ENCODE measurements around the gene SETBP1. TPM values are rescaled to one million over a fixed set of nuclear protein-coding genes. Genes with fewer than 3 reads are reported as not detected.
"Not testable (repeated sequence)": the region's sequence is repeated elsewhere in the genome, so short reads cannot be mapped to it uniquely, and the experiment has no call there.

The SETBP1 gene
- total RNA-seq, 1 experiment from 2014 or later = 11.9 TPM

DNA sequence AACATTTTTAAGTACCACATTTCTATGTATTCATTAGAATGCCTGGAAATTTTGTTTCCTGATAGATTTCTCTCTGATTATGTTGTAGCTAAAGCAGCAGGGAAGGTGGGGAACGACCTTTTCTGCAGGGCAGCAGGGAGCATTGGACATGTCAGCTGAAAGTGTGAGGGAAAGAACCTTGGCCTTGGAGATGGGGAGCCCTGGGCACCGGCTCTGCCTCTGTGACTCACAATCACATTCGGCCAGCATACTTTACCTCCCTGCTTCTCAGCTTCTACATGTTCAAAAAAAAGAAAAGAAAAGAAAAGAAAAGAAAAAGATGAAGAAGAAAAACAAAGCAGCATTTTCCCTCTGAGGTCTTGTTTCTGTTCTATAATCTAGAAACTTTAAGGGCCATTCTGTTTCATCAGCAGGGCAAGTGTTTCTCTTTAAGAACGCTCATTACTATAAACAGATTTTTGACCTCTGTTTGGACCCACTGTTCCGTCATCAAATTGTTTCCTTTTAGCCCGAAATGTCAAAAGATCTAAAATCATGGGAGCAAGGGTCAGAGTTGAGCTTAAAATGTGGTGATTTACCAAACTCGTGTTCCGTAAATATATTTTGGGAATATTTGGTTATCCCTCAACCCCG lies 27.9 kb downstream of the SETBP1 start:
- Histone ChIP-seq H3K4me3 (no peak overlapping the region), H3K9me3 (replicated peaks) (no peaks in the 10 kb centered on the region), H3K36me3 (peaks cover 2% of the 10 kb centered on the region; the same call in 1 of the 2 replicates), H3K4me1 (no peaks in the 10 kb centered on the region), H3K27ac (no peak overlapping the region), H3K27me3 (no peaks in the 10 kb centered on the region)
- DNase-seq = no peak

DNA sequence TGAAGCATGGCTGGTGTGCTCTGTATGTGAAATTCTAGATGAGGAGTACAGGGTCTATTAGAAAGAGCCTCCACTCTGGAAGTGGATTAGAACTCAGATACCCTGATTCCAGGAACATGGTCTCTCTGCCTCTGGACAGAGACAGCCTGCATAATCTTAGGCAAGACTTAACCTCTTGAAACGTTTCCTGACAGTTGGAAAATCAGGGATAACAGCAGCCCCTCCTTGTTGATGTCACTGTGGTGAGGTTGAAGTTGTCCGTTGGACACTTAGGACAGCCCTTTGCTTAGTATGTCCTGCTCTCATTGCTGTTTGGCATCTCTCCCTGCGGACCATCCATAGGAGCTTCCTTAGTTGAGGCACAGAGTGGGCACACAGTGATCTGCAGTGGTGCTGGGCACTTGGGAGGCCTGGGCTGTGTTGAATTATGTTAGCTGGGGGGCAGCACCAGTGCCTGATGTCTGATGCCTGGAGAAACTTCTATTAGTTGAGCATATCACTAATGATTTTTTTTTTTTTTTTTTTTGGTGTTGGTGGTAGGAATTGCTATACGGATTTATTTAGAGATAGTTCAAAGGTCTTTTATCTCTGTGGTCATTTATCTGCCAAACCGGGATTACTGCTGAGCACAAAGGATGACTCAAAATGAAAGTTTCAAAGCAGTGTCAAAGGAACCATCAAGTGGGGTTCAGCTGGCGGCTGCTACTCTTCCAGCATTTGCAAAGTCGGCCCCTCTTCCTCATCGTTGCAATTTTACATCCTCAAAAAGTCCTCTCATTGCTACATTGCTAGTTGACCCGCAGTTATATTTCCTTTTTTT lies 28.8 kb downstream of the SETBP1 start:
- Histone ChIP-seq H3K36me3 (peaks cover 2% of the 10 kb centered on the region; the same call in 1 of the 2 replicates), H3K27ac (no peak overlapping the region), H3K4me3 (no peak overlapping the region), H3K4me1 (peaks cover 2% of the 10 kb centered on the region; the same call in 1 of the 2 replicates), H3K27me3 (no peaks in the 10 kb centered on the region), H3K9me3 (replicated peaks) (no peaks in the 10 kb centered on the region)
- DNase-seq = no peak

DNA sequence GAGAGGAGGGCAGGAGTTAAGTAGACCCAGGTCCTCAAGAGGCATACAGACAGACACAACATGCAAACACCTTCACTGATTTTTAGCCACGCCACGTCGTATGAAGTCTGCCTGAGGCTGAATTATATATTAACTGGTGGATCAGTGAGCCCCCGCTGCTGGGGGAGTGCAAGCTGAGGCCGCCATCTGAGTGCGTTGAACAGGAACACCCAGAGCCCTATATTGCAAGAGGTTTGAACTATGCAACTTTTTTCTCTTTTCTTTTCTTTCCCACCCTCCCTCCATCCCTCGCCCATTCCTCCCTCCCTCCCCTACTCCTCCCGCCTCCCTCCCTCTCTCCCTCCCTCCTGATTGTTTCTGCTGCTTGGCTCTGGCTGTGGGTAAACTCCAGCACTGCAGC lies 30.2 kb downstream of the SETBP1 start:
- no peak overlapping the region for H3K4me3 ChIP-seq
- no peaks in the 10 kb centered on the region for H3K9me3 ChIP-seq (replicated peaks)
- peaks cover 16% of the 10 kb centered on the region for H3K4me1 ChIP-seq
- H3K27ac ChIP-seq = no peak overlapping the region
- peaks cover 2% of the 10 kb centered on the region; the same call in 1 of the 2 replicates for H3K36me3 ChIP-seq
- no peak for DNase-seq
- H3K27me3 ChIP-seq = no peaks in the 10 kb centered on the region

DNA sequence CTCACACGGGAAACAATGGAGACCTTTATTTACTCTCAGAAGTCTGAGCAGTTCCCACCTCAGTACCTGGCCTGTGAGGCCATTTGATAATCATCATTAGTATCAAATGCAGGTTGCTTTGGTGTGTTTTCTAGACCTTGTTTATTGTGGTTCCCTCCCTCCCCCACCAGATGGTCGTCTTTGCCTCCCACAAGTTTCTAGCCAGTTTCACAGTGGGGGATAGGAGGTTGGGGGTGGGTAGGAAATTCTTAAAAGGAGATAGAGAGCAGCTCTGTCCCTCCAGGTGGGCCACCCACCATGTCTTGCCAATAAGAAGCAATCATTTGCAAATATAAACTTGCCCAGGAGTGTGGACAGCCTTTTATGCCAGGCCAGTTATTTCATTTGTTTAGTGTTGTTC lies 31.3 kb downstream of the SETBP1 start:
- DNase-seq = no peak

DNA sequence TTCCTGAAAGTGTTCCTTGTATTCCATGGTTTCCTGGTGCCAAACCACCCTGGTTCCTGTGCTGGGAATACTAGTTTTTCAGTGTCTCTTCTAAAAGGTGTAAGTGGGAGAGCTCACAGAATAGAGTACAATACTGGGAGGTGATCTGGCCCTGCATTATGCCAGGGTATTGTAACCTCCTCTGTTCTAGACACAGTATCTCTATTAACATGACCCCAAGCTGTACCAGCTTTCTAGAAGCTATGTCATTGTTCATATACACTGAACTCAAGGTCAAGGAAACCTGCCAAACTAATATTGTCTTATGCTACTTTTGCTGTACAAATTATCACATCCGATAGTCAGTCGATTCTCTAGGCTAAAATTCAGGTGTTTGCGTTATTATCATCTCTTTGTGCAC lies 32.7 kb downstream of the SETBP1 start:
- no peaks in the 10 kb centered on the region for H3K9me3 ChIP-seq (replicated peaks)
- H3K4me3 ChIP-seq = no peak overlapping the region
- peaks cover 23% of the 10 kb centered on the region for H3K4me1 ChIP-seq

More for the DNA sequence above, 31.3 kb downstream of the SETBP1 start:
- no peaks in the 10 kb centered on the region for H3K9me3 ChIP-seq (replicated peaks)
- no peak overlapping the region for H3K4me3 ChIP-seq
- H3K4me1 ChIP-seq = peaks cover 23% of the 10 kb centered on the region
- H3K36me3 ChIP-seq = peaks cover 2% of the 10 kb centered on the region; the same call in 1 of the 2 replicates
- no peak overlapping the region for H3K27ac ChIP-seq
- H3K27me3 ChIP-seq = no peaks in the 10 kb centered on the region

DNA sequence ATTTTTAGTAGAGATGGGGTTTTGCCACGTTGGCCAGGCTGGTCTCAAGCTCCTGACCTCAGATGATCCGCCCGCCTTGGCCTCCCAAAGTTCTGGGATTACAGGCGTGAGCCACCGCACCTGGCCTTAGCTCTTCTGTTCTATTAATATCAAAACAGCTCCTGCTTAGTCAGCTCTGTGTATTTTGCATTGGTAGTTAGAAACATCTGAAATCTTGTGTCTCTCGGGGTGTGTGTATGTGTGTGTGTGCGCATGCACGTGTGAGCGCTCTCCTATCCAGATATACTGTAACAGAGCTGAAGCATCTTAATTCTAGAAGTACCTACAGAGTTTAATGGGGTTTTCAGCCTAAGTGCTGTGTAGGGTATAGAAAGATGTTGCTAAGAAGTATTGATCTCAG lies 33.7 kb downstream of the SETBP1 start:
- no peak overlapping the region for H3K4me3 ChIP-seq
- no peaks in the 10 kb centered on the region for H3K36me3 ChIP-seq
- no peaks in the 10 kb centered on the region for H3K9me3 ChIP-seq (replicated peaks)
- peaks cover 23% of the 10 kb centered on the region for H3K4me1 ChIP-seq
- DNase-seq = no peak
- H3K27ac ChIP-seq = no peak overlapping the region
- H3K27me3 ChIP-seq = no peaks in the 10 kb centered on the region

More for the DNA sequence above, 32.7 kb downstream of the SETBP1 start:
- H3K27me3 ChIP-seq = no peaks in the 10 kb centered on the region
- no peak overlapping the region for H3K27ac ChIP-seq
- DNase-seq = no peak
- H3K36me3 ChIP-seq = no peaks in the 10 kb centered on the region

DNA sequence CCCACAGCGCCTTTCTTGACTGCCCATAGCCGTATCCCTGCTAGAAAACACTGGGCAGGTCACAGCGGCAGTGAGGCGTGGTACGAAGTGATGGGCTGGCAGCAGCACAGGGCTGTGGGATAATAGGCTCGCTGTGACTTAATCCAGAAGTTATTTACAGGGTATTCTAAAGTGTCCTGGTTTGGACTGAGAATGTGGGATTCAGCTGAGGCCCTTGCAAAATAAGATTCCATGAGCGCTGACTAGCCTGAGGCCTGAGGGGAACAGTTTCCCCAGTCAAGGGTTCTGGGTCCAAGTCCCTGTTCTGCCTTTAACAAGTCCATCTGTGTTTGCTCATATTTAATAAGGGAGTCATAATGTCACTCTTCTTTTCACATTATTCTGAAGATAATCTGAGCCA lies 34.6 kb downstream of the SETBP1 start:
- Histone ChIP-seq H3K27me3 (no peaks in the 10 kb centered on the region), H3K9me3 (replicated peaks) (no peaks in the 10 kb centered on the region), H3K36me3 (no peaks in the 10 kb centered on the region), H3K4me1 (peaks cover 26% of the 10 kb centered on the region), H3K4me3 (peak overlapping the region; percentile 13; the same call in 1 of the 2 replicates), H3K27ac (peak overlapping the region; percentile 93)
- peak; percentile 56 to 69 for DNase-seq

DNA sequence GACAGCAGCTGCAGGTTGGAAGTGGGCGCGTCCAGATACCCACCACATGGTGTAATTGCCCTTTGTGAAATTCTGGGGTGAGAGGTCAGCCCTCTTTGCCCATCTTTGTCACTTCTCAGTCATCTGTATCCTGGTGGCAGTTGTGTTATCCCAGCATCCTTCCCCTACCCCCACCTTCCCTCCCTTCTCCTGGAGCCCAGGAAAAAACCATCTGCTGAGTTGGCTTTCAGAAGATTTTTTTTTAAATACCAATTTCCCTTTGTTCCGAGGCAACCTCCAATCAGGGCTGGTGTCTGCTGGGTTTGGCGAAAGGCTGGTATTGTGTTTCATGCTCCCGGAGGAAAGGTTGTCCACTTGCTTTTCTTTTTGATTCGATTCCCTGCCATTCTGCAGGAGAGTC lies 35.2 kb downstream of the SETBP1 start:
- Histone ChIP-seq H3K9me3 (replicated peaks) (no peaks in the 10 kb centered on the region), H3K36me3 (no peaks in the 10 kb centered on the region), H3K27ac (peak overlapping the region; percentile 93), H3K4me3 (0 out of 2 replicates have a peak overlapping the region, but pooled peaks have one; percentile 13), H3K27me3 (no peaks in the 10 kb centered on the region), H3K4me1 (peaks cover 30% of the 10 kb centered on the region)
- DNase-seq = peak; percentile 79 to 88

DNA sequence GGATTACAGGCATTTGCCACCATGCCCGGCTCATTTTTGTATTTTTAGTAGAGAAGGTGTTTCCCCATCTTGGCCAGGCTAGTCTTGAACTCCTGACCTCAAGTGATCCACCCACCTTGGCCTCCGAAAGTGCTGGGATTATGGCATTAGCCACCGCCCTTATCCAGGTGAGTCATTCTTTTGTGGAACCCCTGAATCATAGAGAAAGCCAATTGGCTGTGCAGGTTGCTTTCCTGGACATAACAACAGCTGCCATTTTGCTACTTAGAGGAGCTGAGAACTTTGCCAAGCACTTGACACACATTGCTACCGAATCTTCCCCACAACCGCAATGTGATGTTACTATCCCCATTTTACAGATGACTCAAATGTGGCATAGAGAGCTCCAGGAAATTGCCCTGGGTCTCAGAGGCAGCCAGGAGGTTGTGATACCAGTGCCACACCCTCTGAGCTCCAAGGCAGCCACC lies 36.0 kb downstream of the SETBP1 start:
- Histone ChIP-seq H3K27ac (peak overlapping the region; percentile 93), H3K27me3 (no peaks in the 10 kb centered on the region), H3K4me3 (no peak overlapping the region), H3K4me1 (peaks cover 39% of the 10 kb centered on the region), H3K9me3 (replicated peaks) (no peaks in the 10 kb centered on the region), H3K36me3 (no peaks in the 10 kb centered on the region)
- no peak for DNase-seq

DNA sequence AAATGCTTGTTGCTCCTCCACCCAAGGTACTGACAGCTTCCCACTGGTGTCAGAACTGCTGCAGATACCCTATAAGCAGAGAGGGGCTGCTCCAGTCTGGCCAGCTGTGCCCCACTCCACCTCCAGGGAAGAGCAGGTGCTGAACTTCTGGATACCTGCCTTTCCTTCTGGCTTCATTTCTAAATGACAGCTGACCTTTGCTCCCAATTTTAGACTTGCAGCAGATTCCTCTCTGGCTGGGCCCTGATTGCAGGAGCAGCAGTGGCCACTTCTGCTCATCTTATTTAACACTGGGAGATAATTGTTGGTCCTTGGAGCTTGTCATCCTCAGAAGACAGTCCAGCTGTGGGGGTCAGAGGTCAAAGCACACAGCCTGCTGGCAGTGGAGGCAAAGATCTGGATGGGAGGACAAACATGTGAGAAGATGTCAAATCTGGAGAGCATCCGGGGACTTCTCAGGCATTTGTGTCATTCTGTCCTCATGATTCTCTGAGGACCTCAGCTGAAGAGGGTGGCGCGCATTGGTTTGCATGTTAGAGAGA lies 38.9 kb downstream of the SETBP1 start:
- Histone ChIP-seq H3K4me3 (no peak overlapping the region), H3K4me1 (peaks cover 62% of the 10 kb centered on the region), H3K36me3 (no peaks in the 10 kb centered on the region), H3K9me3 (replicated peaks) (no peaks in the 10 kb centered on the region), H3K27me3 (no peaks in the 10 kb centered on the region), H3K27ac (no peak overlapping the region)
- no peak for DNase-seq

DNA sequence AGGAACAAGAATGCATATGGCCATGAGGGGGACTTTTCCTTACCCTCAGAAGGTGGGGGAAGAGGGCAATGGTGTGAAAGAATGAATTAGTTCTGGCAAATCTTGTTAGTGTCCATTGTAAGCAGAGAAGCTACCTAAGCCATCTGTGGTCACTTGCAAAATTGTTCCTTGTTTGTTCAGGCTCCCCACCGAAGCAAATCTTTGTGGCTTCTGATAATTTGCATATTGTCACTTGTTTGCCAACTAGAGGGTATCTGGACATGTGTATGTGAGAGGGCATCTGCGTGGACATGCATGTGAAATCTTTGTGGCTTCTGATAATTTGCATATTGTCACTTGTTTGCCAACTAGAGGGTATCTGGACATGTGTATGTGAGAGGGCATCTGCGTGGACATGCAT lies 41.1 kb downstream of the SETBP1 start:
- H3K9me3 ChIP-seq (replicated peaks); H3K36me3 ChIP-seq; H3K27me3 ChIP-seq; H3K4me3 ChIP-seq: not testable (repeated sequence)
- Histone ChIP-seq H3K27ac (peak overlapping the region; percentile 81), H3K4me1 (peaks cover 49% of the 10 kb centered on the region)
- peak; percentile 50 to 81 for DNase-seq

DNA sequence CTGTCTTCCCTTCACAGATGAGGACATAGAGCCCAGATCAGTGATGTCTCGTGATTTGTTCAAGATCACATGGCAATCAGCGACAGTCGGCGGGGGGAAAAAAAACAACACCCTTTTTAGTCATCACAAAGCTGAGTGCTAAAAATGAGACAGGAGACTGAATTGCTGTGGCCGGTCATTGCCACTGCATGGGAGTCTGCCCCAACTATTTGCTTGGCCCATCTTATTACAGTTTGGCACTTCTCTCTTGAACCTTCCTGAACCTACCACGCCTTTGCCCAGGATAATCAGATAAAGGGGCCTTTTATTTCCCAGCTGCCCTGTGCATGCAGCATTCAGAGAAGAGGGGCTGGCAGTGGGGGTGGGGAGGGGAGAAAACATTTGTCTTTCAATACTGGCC lies 42.7 kb downstream of the SETBP1 start:
- H3K4me3 ChIP-seq = no peak overlapping the region
- H3K36me3 ChIP-seq = no peaks in the 10 kb centered on the region
- H3K9me3 ChIP-seq (replicated peaks) = no peaks in the 10 kb centered on the region
- H3K27ac ChIP-seq = no peak overlapping the region
- no peak for DNase-seq
- no peaks in the 10 kb centered on the region for H3K27me3 ChIP-seq
- peaks cover 49% of the 10 kb centered on the region for H3K4me1 ChIP-seq

DNA sequence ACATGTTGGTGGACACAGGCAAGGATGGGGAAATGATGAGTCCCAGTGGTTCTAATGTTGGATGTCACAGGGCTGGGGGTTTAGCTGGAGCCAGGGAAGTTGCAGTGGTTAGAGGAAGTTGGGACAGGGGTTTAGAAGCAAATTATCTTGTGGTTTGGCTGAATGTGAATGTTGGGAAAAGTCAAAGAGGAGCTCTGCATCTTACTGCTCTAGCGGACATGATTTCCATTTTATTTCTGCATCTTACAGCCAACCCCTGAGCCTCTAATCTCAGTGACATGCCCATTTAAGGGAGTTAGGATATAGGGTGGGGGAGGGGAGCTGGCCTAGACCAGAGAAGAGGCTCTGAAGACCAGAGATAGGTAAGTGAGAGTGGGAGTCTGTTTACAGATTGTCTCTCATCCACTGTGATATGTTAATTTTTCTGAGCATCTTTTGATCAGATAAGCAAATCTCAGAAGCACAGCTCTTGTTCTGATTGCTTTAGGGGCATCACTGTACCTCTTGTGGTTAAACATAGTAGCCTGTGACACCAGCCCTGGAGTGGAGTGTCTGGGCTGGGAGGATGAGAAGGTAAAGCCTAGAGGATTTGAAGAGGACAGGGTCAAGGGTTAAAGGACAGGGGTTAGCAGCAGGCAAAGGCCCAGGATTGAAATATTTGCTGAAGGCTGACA lies 43.6 kb downstream of the SETBP1 start:
- H3K27ac ChIP-seq = no peak overlapping the region
- peak in 1 of 2 experiments; percentile 42 for DNase-seq
- no peaks in the 10 kb centered on the region for H3K27me3 ChIP-seq
- H3K4me1 ChIP-seq = peaks cover 51% of the 10 kb centered on the region
- no peaks in the 10 kb centered on the region for H3K9me3 ChIP-seq (replicated peaks)
- no peak overlapping the region for H3K4me3 ChIP-seq
- no peaks in the 10 kb centered on the region for H3K36me3 ChIP-seq

DNA sequence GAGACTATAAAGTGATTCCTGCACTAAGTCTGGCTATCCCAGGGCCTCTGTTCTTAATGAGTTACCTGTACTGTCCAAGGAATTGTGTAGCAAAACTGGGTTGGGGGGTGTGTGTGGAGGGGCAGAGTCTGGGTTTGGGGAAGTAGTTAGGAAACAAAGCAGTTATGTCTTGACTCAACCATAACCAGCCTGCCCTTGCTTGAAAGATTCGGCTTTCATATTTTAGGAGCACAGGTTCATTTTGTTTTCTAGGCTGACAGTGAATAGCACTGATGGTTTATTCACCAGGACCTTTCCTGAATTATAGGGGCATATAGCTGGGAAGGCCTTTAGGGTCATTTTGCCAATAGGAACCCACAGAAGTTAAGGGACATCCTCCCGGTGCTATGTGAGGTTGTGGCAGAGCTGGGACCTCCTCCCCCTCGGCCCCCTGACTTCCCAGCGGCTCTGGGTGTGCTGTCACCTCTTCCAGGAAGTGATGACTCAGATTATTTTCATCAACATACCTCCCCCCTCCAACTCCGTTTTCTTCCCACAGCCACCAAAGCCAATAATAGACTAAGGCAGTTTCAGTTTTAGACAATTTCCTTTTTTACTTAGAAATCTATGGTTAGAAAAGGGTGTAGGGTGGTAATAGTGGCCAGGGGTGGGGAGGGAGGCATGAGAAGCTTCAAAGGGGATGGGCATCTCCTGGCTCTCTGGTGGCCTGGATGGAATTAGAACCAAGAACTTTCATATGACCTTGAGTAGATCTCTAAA lies 44.8 kb downstream of the SETBP1 start:
- Histone ChIP-seq H3K27ac (no peak overlapping the region), H3K9me3 (replicated peaks) (no peaks in the 10 kb centered on the region), H3K4me1 (peaks cover 49% of the 10 kb centered on the region), H3K36me3 (no peaks in the 10 kb centered on the region), H3K4me3 (no peak overlapping the region), H3K27me3 (no peaks in the 10 kb centered on the region)
- DNase-seq = no peak
